ENCODE results near the gene LTF. TPM values are rescaled to one million over a fixed set of nuclear protein-coding genes. Genes with fewer than 3 reads are reported as not detected.

Gene LTF
- total RNA-seq, 1 experiment from 2014 or later = not detected

- ATAC-seq (no peak), DNase-seq (ENCODE audit: low read depth, low spot score) (no peak)
- RAD21 ChIA-PET (ENCODE audit: low non-redundant PET in 1 of 2, low total read pairs in 2 of 2, uncharacterized antibody in 2 of 2, unreplicated experiment in 2 of 2) = no interaction called here
- H3K4me3 ChIP-seq (replicated peaks in 1 of 2; ENCODE audit: low read depth in 1 of 2, low read length in 2 of 2) = no peak overlapping the region
- H2AFZ ChIP-seq (ENCODE audit: low read depth, low read length, poor library complexity, severe bottlenecking) = no peak overlapping the region
- H3K4me2 ChIP-seq (ENCODE audit: low read length) = no peak overlapping the region
- H3K36me3 ChIP-seq (ENCODE audit: control insufficient read depth in 1 of 2, insufficient read depth in 2 of 2, low read length in 2 of 2) = no peaks in the 10 kb centered on the region
- no TSS peak for BruUV-seq (replicated peaks)
- H3K79me2 ChIP-seq (ENCODE audit: insufficient read depth, low read length) = no peaks in the 10 kb centered on the region
- intact Hi-C loops (cut with micrococcal nuclease) = no loop called here
- TF ChIP-seq JUND (IDR thresholded peaks at IDR 0.05) = no peak
- no peak for TF ChIP-seq FOSL1 (IDR thresholded peaks at IDR 0.05; ENCODE audit: low read depth)
- TF ChIP-seq SRF (IDR thresholded peaks at IDR 0.05; ENCODE audit: low read depth) = no peak
- no peak for TF ChIP-seq POLR2A (IDR thresholded peaks at IDR 0.05; ENCODE audit: borderline replicate concordance, extremely low read depth, insufficient read depth, insufficient read length)
- no peak for TF ChIP-seq MAX (IDR thresholded peaks at IDR 0.05)
- no peak for TF ChIP-seq POLR2AphosphoS5 (IDR thresholded peaks at IDR 0.05; ENCODE audit: low read depth, low read length)
- no peak for TF ChIP-seq ZFX (IDR thresholded peaks at IDR 0.05)
- no peak for TF ChIP-seq ZNF274 (IDR thresholded peaks at IDR 0.05; ENCODE audit: low read depth, low read length)
- no peak for TF ChIP-seq YY1 (IDR thresholded peaks at IDR 0.05; ENCODE audit: extremely low read depth, insufficient replicate concordance, low read depth, low read length)
- no peak for TF ChIP-seq ATF3 (IDR thresholded peaks at IDR 0.05)
- no peak for TF ChIP-seq REST (IDR thresholded peaks at IDR 0.05; ENCODE audit: low read depth)
- no peak for TF ChIP-seq SIN3A (IDR thresholded peaks at IDR 0.05; ENCODE audit: low read depth)
- TF ChIP-seq SP1 (IDR thresholded peaks at IDR 0.05; ENCODE audit: low read depth) = no peak
- TF ChIP-seq CTCF (IDR thresholded peaks at IDR 0.05 in 2 of 3, conservative IDR thresholded peaks at IDR 0.05 in 1 of 3; ENCODE audit: borderline replicate concordance in 1 of 3, insufficient read depth in 1 of 3, low read depth in 2 of 3, low read length in 2 of 3) = no peak
- TF ChIP-seq EZH2 (IDR thresholded peaks at IDR 0.05) = no peak
- TF ChIP-seq CBX3 (IDR thresholded peaks at IDR 0.05; ENCODE audit: low read depth) = no peak
- no peaks in the 10 kb centered on the region for H3K4me1 ChIP-seq (ENCODE audit: control insufficient read depth in 1 of 2, insufficient read depth in 2 of 2, low read length in 2 of 2)
- H3K9me2 ChIP-seq (ENCODE audit: insufficient read depth) = no peaks in the 10 kb centered on the region
- H3K27ac ChIP-seq (ENCODE audit: low read depth, low read length) = no peak overlapping the region
- H3K27me3 ChIP-seq (ENCODE audit: insufficient read depth, low read length) = peaks cover 13% of the 10 kb centered on the region; the same call in 1 of the 2 replicates
- POLR2A ChIA-PET = no interaction called here
- no peaks in the 10 kb centered on the region for H4K20me1 ChIP-seq (ENCODE audit: insufficient read depth)
- CTCF ChIA-PET = no interaction called here
- H3K9me3 ChIP-seq (ENCODE audit: control insufficient read depth in 1 of 2, insufficient read depth in 1 of 2, low read depth in 1 of 2, low read length in 2 of 2) = no peaks in the 10 kb centered on the region
- no peak overlapping the region for H3K9ac ChIP-seq (ENCODE audit: low read length)
Observed at GRCh38 chr3:46447228-46447985, 17.3 kb downstream of the LTF start.
